ENCODE results near the gene DAAM1.

DAAM1 gene

GRCh38 chr14:59305836-59306555 lies 117.5 kb downstream of the DAAM1 start:
- no peak overlapping the region for H3K27ac ChIP-seq
- TF ChIP-seq CTCF (conservative IDR thresholded peaks at IDR 0.05): no peak

DNA sequence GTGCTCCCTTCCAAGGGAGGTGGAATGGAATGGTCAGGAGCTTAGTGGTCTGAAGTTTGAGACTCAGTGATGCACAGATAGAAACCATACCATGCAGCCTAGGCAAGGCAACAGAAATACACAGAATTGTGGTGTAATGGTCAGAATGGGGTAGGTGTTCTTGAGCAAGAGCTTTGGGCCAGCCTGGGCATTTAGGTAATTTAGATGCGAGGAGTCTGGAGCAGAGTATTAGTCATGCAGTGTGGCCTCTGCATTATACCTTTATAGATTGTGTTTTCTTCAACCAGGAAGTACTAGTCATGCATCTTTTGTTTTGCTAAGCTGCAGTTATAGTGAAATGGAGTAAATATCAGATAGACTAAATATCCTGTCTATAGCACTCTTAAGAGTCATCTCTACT lies 118.3 kb downstream of the DAAM1 start:
- H3K27ac ChIP-seq: no peak overlapping the region
- no peak for TF ChIP-seq CTCF (conservative IDR thresholded peaks at IDR 0.05)

- H3K27ac ChIP-seq: no peak overlapping the region
- no peak for TF ChIP-seq CTCF (conservative IDR thresholded peaks at IDR 0.05)
These were observed 119.6 kb downstream of the DAAM1 start for GRCh38 chr14:59308086-59308485.

GRCh38 chr14:59308673-59309072 lies 120.2 kb downstream of the DAAM1 start:
- TF ChIP-seq CTCF (conservative IDR thresholded peaks at IDR 0.05): no peak
- no peak overlapping the region for H3K27ac ChIP-seq

DNA sequence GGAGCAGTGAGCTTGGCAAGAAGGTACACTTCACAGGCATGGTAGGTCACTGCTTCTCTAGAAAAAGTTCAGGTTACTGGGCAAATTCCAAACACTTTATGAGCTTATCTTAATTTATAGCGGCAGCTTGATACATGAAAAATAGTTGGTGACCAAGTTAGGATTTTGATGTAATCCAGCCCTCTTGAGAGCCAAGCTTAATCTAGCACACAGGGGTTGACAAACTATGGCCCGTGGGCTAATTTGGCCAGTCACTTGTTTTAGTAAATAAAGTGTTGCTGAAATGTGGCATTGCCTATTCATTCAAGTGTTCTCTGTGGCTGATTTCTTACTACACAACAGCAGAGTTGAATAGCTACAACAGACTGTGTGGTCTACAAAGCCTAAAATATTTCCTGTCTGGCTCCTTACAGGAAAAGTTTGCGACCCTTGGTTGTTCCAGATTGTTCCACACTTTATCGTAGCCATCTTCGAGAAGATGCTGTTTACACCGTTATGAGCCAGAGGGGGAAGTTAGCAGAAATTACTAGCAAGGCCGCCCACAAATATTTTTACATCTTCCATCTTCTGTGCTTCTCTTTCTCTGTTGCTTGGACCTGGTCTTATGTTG lies 120.9 kb downstream of the DAAM1 start:
- TF ChIP-seq CTCF (conservative IDR thresholded peaks at IDR 0.05): no peak

GRCh38 chr14:59310633-59311032 lies 122.2 kb downstream of the DAAM1 start:
- no peak for TF ChIP-seq CTCF (conservative IDR thresholded peaks at IDR 0.05)
- H3K27ac ChIP-seq: no peak overlapping the region

More for the DNA sequence above, 120.9 kb downstream of the DAAM1 start:
- no peak overlapping the region for H3K27ac ChIP-seq

GRCh38 chr14:59311723-59312122 lies 123.3 kb downstream of the DAAM1 start:
- H3K27ac ChIP-seq: no peak overlapping the region
- TF ChIP-seq CTCF (conservative IDR thresholded peaks at IDR 0.05): no peak

Measured in VCaP (cell line).